ENCODE results near the gene UMPS. TPM values are rescaled to one million over a fixed set of nuclear protein-coding genes. Genes with fewer than 3 reads are reported as not detected.
"Not testable (repeated sequence)": the region's sequence is repeated elsewhere in the genome, so short reads cannot be mapped to it uniquely, and the experiment has no call there.

The UMPS gene
- total RNA-seq, 1 experiment from 2014 or later, result 45.4 TPM

DNA sequence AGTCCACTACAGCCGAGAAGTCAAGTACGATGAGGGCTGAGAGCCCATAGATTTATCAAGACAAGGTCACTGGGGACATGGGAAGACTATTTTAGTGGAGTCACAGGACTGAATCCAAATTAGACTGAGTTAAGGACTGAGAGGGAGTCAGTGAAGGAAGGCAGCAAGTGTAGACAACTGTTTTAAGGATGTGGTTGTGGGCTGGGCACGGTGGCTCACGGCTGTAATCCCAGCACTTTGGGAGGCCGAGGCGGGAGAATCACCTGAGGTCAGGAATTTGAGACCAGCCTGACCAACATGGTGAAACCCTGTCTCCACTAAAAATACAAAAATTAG lies 52.1 kb downstream of the UMPS start:
- peak overlapping the region; percentile 83 for H3K27ac Mint-ChIP-seq
- not testable (repeated sequence) for ATAC-seq, H3K9me3 Mint-ChIP-seq

DNA sequence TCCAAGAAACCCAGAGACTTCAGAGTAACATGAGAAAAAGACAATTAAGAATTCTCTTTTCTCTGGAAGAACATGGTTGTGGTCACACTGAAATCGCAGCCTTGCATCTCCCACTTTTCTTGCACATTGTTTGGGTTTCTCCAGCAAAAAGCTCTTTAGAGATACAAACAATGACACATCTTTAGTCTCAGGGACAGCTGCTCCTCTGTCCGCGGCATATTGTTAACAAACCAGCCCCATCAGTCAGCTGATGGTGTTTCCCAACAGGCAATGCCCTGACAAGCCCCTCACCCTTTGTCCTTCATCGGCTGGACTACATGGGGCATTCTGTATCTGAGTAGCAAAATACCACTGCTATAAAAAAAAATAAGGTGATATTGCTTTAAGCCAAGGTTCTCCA lies 53.4 kb downstream of the UMPS start:
- Mint-ChIP-seq H3K4me1 (peaks cover 31% of the 10 kb centered on the region), H3K27ac (no peak overlapping the region), H3K4me3 (no peak overlapping the region), H3K36me3 (peaks cover 43% of the 10 kb centered on the region), H3K9me3 (no peaks in the 10 kb centered on the region), H3K27me3 (ENCODE audit: low read depth) (no peaks in the 10 kb centered on the region)
- ATAC-seq (no peak), DNase-seq (ENCODE audit: low spot score) (no peak)
- TF ChIP-seq, protein P1, sequence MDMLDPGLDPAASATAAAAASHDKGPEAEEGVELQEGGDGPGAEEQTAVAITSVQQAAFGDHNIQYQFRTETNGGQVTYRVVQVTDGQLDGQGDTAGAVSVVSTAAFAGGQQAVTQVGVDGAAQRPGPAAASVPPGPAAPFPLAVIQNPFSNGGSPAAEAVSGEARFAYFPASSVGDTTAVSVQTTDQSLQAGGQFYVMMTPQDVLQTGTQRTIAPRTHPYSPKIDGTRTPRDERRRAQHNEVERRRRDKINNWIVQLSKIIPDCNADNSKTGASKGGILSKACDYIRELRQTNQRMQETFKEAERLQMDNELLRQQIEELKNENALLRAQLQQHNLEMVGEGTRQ (CRISPR knock-in tag; IDR thresholded peaks at IDR 0.05), result no peak
- TF ChIP-seq ZNF317 (CRISPR knock-in tag; IDR thresholded peaks at IDR 0.05; ENCODE audit: borderline replicate concordance, low read depth) (no peak), ETV6 (CRISPR knock-in tag; IDR thresholded peaks at IDR 0.05) (no peak), SMAD4 (CRISPR knock-in tag; IDR thresholded peaks at IDR 0.05) (no peak)
- TF ChIP-seq, protein P2, sequence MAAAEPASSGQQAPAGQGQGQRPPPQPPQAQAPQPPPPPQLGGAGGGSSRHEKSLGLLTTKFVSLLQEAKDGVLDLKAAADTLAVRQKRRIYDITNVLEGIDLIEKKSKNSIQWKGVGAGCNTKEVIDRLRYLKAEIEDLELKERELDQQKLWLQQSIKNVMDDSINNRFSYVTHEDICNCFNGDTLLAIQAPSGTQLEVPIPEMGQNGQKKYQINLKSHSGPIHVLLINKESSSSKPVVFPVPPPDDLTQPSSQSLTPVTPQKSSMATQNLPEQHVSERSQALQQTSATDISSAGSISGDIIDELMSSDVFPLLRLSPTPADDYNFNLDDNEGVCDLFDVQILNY (CRISPR knock-in tag; IDR thresholded peaks at IDR 0.05), result no peak
- ChIA-PET POLR2A (no interaction called here), CTCF (no interaction called here)

More for the DNA sequence above, 52.1 kb downstream of the UMPS start:
- peaks cover 41% of the 10 kb centered on the region for H3K4me1 Mint-ChIP-seq
- H3K36me3 Mint-ChIP-seq, result peaks cover 51% of the 10 kb centered on the region
- H3K4me3 Mint-ChIP-seq; H3K27me3 Mint-ChIP-seq (ENCODE audit: low read depth); DNase-seq (ENCODE audit: low spot score); POLR2A ChIA-PET: not testable (repeated sequence)
- CTCF ChIA-PET, result interaction anchor here (0.7 kb wide), 1 partner anchor 132 kb away, joined by 3 read pairs; no protein-coding TSS in a partner anchor

DNA sequence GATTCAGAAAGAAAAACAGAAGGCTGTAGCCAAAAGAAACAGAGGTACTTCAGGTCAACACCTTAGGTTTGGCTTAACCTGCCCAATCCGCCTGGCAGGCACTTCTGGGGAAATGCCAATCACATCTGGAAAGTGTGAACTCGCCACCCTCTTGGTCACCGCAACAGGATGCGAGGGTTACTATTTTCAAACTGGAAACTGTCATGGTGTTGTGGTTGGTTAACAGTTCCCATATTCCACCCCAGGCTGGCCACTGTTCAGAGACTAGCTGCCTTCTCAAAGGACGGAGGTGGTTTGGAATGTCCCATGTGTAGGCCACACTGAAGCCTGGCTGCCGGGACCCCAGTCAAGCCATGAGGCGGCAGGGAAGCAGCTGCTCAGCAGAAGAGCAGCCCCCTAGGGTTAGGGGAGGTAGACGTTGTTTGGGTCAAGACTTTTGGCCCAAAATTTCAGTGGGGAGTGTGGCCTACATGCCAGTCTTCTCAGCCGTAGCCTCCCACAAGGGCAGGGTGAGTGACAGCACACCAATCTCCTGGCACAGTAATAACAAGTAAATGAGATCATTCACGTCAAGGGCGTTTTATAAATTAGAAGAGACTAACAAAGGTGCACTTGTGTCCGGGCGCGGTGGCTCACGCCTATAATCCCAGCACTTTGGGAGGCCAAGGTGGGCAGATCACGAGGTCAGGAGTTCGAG lies 54.6 kb downstream of the UMPS start:
- Mint-ChIP-seq H3K9me3 (no peaks in the 10 kb centered on the region), H3K36me3 (peaks cover 38% of the 10 kb centered on the region), H3K4me3 (no peak overlapping the region), H3K27me3 (ENCODE audit: low read depth) (no peaks in the 10 kb centered on the region), H3K27ac (0 out of 2 replicates have a peak overlapping the region, but pooled peaks have one; percentile 31), H3K4me1 (peaks cover 26% of the 10 kb centered on the region)
- ChIA-PET CTCF (interaction anchor here (0.7 kb wide), 1 partner anchor 11 kb away, joined by 4 read pairs; no protein-coding TSS in a partner anchor), POLR2A (interaction anchor here (1.1 kb wide), 1 partner anchor 16 kb away, joined by 3 read pairs; no protein-coding TSS in a partner anchor)
- DNase-seq (ENCODE audit: low spot score) (no peak), ATAC-seq (no peak)
- TF ChIP-seq, protein P3, sequence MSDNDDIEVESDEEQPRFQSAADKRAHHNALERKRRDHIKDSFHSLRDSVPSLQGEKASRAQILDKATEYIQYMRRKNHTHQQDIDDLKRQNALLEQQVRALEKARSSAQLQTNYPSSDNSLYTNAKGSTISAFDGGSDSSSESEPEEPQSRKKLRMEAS (CRISPR knock-in tag; IDR thresholded peaks at IDR 0.05), result no peak
- TF ChIP-seq ATF1 (CRISPR knock-in tag; IDR thresholded peaks at IDR 0.05) (no peak), ZNF396 (CRISPR knock-in tag; IDR thresholded peaks at IDR 0.05; ENCODE audit: borderline replicate concordance) (no peak), KAT7 (CRISPR knock-in tag; IDR thresholded peaks at IDR 0.05; ENCODE audit: borderline replicate concordance) (no peak), FOXK1 (CRISPR knock-in tag; IDR thresholded peaks at IDR 0.05) (no peak), EMX1 (CRISPR knock-in tag; IDR thresholded peaks at IDR 0.05) (no peak)
- TF ChIP-seq, protein P4, sequence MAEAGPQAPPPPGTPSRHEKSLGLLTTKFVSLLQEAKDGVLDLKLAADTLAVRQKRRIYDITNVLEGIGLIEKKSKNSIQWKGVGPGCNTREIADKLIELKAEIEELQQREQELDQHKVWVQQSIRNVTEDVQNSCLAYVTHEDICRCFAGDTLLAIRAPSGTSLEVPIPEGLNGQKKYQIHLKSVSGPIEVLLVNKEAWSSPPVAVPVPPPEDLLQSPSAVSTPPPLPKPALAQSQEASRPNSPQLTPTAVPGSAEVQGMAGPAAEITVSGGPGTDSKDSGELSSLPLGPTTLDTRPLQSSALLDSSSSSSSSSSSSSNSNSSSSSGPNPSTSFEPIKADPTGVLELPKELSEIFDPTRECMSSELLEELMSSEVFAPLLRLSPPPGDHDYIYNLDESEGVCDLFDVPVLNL (CRISPR knock-in tag; IDR thresholded peaks at IDR 0.05; ENCODE audit: borderline replicate concordance, low read depth), result no peak
- TF ChIP-seq, protein P5, sequence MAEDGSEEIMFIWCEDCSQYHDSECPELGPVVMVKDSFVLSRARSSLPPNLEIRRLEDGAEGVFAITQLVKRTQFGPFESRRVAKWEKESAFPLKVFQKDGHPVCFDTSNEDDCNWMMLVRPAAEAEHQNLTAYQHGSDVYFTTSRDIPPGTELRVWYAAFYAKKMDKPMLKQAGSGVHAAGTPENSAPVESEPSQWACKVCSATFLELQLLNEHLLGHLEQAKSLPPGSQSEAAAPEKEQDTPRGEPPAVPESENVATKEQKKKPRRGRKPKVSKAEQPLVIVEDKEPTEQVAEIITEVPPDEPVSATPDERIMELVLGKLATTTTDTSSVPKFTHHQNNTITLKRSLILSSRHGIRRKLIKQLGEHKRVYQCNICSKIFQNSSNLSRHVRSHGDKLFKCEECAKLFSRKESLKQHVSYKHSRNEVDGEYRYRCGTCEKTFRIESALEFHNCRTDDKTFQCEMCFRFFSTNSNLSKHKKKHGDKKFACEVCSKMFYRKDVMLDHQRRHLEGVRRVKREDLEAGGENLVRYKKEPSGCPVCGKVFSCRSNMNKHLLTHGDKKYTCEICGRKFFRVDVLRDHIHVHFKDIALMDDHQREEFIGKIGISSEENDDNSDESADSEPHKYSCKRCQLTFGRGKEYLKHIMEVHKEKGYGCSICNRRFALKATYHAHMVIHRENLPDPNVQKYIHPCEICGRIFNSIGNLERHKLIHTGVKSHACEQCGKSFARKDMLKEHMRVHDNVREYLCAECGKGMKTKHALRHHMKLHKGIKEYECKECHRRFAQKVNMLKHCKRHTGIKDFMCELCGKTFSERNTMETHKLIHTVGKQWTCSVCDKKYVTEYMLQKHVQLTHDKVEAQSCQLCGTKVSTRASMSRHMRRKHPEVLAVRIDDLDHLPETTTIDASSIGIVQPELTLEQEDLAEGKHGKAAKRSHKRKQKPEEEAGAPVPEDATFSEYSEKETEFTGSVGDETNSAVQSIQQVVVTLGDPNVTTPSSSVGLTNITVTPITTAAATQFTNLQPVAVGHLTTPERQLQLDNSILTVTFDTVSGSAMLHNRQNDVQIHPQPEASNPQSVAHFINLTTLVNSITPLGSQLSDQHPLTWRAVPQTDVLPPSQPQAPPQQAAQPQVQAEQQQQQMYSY (CRISPR knock-in tag; IDR thresholded peaks at IDR 0.05), result no peak
- TF ChIP-seq, protein P6, sequence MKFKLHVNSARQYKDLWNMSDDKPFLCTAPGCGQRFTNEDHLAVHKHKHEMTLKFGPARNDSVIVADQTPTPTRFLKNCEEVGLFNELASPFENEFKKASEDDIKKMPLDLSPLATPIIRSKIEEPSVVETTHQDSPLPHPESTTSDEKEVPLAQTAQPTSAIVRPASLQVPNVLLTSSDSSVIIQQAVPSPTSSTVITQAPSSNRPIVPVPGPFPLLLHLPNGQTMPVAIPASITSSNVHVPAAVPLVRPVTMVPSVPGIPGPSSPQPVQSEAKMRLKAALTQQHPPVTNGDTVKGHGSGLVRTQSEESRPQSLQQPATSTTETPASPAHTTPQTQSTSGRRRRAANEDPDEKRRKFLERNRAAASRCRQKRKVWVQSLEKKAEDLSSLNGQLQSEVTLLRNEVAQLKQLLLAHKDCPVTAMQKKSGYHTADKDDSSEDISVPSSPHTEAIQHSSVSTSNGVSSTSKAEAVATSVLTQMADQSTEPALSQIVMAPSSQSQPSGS (CRISPR knock-in tag; IDR thresholded peaks at IDR 0.05; ENCODE audit: borderline replicate concordance, low read depth), result no peak
- TF ChIP-seq, protein P7, sequence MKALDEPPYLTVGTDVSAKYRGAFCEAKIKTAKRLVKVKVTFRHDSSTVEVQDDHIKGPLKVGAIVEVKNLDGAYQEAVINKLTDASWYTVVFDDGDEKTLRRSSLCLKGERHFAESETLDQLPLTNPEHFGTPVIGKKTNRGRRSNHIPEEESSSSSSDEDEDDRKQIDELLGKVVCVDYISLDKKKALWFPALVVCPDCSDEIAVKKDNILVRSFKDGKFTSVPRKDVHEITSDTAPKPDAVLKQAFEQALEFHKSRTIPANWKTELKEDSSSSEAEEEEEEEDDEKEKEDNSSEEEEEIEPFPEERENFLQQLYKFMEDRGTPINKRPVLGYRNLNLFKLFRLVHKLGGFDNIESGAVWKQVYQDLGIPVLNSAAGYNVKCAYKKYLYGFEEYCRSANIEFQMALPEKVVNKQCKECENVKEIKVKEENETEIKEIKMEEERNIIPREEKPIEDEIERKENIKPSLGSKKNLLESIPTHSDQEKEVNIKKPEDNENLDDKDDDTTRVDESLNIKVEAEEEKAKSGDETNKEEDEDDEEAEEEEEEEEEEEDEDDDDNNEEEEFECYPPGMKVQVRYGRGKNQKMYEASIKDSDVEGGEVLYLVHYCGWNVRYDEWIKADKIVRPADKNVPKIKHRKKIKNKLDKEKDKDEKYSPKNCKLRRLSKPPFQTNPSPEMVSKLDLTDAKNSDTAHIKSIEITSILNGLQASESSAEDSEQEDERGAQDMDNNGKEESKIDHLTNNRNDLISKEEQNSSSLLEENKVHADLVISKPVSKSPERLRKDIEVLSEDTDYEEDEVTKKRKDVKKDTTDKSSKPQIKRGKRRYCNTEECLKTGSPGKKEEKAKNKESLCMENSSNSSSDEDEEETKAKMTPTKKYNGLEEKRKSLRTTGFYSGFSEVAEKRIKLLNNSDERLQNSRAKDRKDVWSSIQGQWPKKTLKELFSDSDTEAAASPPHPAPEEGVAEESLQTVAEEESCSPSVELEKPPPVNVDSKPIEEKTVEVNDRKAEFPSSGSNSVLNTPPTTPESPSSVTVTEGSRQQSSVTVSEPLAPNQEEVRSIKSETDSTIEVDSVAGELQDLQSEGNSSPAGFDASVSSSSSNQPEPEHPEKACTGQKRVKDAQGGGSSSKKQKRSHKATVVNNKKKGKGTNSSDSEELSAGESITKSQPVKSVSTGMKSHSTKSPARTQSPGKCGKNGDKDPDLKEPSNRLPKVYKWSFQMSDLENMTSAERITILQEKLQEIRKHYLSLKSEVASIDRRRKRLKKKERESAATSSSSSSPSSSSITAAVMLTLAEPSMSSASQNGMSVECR (CRISPR knock-in tag; IDR thresholded peaks at IDR 0.05; ENCODE audit: borderline replicate concordance), result no peak
- TF ChIP-seq, protein P8, sequence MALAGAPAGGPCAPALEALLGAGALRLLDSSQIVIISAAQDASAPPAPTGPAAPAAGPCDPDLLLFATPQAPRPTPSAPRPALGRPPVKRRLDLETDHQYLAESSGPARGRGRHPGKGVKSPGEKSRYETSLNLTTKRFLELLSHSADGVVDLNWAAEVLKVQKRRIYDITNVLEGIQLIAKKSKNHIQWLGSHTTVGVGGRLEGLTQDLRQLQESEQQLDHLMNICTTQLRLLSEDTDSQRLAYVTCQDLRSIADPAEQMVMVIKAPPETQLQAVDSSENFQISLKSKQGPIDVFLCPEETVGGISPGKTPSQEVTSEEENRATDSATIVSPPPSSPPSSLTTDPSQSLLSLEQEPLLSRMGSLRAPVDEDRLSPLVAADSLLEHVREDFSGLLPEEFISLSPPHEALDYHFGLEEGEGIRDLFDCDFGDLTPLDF (CRISPR knock-in tag; IDR thresholded peaks at IDR 0.05), result no peak

Measured in WTC11 (cell line).